ENCODE measurements around the gene VLDLR.

DNA sequence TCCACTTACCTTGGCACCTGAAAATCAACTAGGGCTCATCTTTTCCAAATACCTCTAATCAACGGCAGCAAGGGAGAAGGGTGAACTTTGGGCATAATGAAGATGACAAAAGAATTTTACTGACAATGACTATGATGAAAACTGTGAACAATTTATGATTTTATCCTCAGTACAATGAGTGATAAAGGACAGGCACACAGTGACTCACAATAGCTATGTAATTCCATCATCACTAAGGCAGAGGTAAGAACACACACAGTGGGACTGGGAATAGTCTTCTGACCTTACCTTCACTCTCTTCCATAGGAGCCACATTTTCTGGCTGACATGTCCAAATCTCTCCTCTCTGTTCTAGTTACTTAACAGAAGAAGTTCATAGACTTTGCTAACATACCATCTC is 69.6 kb downstream of the VLDLR start:
- no peak for TF ChIP-seq POLR2A (IDR thresholded peaks at IDR 0.05; ENCODE audit: low read length)
- no peak for TF ChIP-seq GATA1 (IDR thresholded peaks at IDR 0.05; ENCODE audit: low read depth, low read length)

Data from erythroblast (primary cell).